IPS-15b (cell line): ENCODE results near the gene SSTR1.

Source experiments
- H3K27me3 ChIP-seq: one replicate; pipeline ENCODE4 v1.6.1; 2013; ENCODE audit warnings: low read length; ENCODE audit not compliant: control insufficient read depth, insufficient read depth
- H3K36me3 ChIP-seq: one replicate; pipeline ENCODE4 v1.6.1; 2013; ENCODE audit warnings: low read length; ENCODE audit not compliant: control insufficient read depth, insufficient read depth
- H3K4me1 ChIP-seq: one replicate; pipeline ENCODE4 v1.6.1; 2013; ENCODE audit warnings: mild to moderate bottlenecking, low read length; ENCODE audit not compliant: control insufficient read depth, insufficient read depth
- H3K4me3 ChIP-seq: one replicate; pipeline ENCODE4 v1.5.1; 2013; ENCODE audit warnings: low read depth, low read length
- H3K9ac ChIP-seq: one replicate; pipeline ENCODE4 v1.6.1; 2013; ENCODE audit warnings: low read depth, mild to moderate bottlenecking, low read length
- H3K9me3 ChIP-seq: one replicate; pipeline ENCODE4 v1.6.1; 2013; ENCODE audit warnings: mild to moderate bottlenecking, low read length; ENCODE audit not compliant: control insufficient read depth, insufficient read depth

Gene SSTR1, protein sequence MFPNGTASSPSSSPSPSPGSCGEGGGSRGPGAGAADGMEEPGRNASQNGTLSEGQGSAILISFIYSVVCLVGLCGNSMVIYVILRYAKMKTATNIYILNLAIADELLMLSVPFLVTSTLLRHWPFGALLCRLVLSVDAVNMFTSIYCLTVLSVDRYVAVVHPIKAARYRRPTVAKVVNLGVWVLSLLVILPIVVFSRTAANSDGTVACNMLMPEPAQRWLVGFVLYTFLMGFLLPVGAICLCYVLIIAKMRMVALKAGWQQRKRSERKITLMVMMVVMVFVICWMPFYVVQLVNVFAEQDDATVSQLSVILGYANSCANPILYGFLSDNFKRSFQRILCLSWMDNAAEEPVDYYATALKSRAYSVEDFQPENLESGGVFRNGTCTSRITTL

DNA sequence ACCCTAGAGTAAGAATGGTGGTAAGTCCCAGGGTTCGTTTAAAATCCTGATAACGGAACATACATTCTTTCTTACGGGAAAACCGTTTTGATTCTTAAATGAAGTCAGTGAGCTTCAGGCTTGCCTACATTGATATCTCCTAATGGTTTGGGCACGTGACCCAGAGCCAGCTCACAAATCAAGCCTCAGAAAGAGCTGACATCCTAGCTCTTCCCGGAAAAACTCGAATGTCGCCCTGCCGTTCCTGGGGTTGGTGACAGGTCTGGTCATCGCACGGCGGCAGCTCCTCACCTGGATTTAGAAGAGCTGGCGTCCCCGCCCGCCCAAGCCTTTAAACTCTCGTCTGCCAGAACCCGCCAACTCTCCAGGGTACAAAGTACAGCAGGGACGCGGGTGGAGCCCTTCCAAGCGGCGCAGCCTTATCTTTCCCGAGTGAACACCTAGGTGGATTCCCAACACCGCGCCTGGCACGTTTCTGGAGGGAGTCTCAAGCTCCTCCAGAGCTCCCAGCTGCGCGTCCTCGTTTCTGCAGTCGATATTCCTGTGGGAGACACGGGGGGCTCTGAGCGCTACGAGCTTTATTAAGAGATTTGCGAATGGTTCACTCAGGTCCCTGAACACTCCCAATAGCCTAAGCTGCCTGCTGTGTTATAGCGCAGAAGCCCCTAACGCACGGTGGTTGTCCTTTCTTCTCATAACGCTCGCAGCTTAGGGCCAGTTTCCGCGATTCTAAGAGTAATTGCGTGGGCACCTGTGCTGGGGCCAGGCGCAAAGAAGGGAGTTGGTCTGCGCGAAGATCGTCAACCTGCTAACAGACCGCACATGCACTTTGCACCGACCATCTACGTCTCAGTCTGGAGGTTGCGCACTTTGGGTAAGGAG, at the start of gene SSTR1:
Gene SSTR1, plus strand, starts transcription at position 169 of the 882 bp plus-strand sequence. CDS start 1,486 bp downstream, outside the sequence.
- no peaks in the 10 kb centered on the region for H3K36me3 ChIP-seq
- H3K4me3 ChIP-seq = peak within 1 kb of the TSS; percentile 50
- H3K27me3 ChIP-seq = peaks cover 79% of the 10 kb centered on the region
- peaks cover 11% of the 10 kb centered on the region for H3K4me1 ChIP-seq
- no peaks in the 10 kb centered on the region for H3K9me3 ChIP-seq
- H3K9ac ChIP-seq = peak within 1 kb of the TSS; percentile 13

DNA sequence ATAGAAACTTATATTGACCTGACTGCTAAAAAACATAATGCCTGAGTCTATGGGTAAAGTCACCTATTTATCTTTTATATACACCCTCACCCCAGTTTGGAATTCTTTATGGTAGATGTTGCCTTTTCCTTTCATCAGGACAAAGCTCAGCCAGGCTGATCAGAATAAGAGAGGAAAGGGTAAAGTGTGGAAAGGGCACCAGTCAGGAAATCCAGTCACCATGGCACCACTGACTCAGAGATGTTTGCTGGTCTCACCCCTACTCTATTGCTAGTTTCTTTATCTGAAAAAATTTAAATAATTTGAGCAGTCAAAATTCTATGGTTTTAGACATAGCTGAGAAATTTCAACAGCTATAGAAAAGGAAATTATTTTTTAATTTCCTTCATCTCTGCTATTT, 49.2 kb upstream of the SSTR1 start:
- Histone ChIP-seq H3K27me3 (no peaks in the 10 kb centered on the region), H3K36me3 (no peaks in the 10 kb centered on the region), H3K9ac (no peak overlapping the region), H3K4me3 (no peak overlapping the region), H3K4me1 (peaks cover 7% of the 10 kb centered on the region), H3K9me3 (no peaks in the 10 kb centered on the region)

DNA sequence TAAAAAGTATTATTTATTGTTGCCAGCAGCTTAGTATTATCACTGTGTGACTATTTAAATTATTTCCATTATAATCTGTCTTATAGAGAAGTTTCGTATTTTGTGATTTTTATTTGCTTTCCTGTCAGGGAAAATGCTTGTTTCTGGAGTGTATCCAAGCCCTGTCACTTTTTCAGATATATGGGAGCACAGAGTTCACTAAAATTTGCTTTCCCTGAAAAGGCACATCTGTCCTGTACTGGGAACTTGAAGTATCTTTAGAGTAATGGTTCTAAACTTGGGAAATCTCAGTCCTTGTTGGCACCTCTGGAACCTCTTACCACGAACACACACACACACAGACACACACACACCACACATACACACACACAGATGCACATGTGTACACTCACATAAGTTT, 39.3 kb upstream of the SSTR1 start:
- Histone ChIP-seq H3K4me3 (no peak overlapping the region), H3K27me3 (no peaks in the 10 kb centered on the region), H3K36me3 (no peaks in the 10 kb centered on the region), H3K4me1 (peaks cover 3% of the 10 kb centered on the region), H3K9me3 (no peaks in the 10 kb centered on the region), H3K9ac (no peak overlapping the region)

DNA sequence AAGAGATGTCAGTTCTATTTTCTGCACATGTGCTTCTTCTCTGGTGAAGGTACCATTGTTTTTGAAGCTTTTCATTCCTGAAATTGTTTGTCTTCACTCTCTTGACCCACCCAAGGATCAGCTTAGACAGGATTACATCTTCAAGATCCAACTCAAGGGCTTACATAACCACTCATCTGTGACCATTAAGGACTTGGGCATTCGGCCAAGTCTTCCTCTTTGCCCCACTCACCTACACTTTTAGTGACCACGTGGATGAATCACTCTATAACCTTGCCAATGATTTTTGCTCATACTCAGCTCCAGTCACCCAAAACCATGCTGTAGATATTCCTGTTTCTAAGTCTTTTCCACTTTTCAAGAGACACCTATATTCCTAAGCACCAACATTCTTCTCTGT, 36.5 kb upstream of the SSTR1 start:
- H3K27me3 ChIP-seq = no peaks in the 10 kb centered on the region
- H3K4me3 ChIP-seq = no peak overlapping the region
- H3K36me3 ChIP-seq = no peaks in the 10 kb centered on the region
- no peaks in the 10 kb centered on the region for H3K4me1 ChIP-seq
- no peak overlapping the region for H3K9ac ChIP-seq
- no peaks in the 10 kb centered on the region for H3K9me3 ChIP-seq

DNA sequence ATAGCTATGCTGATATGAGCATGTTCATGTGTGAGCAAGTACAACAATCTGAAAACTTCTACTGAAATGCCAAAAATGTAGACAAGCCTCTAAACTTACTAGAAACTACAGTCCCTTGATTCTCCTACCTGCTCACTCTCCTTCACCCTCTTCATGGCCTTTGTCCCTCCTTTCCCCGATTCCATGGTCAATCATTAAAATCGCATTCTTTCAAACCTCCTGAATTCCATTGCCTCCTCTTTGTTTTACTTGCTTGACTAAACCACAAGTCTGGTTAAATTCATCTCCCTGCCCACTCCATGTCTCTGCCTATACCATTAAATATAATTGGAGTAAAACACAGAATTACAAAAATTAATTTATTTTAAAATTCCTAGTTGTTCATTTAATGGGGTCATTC, 33.0 kb upstream of the SSTR1 start:
- no peaks in the 10 kb centered on the region for H3K36me3 ChIP-seq
- no peaks in the 10 kb centered on the region for H3K27me3 ChIP-seq
- H3K4me1 ChIP-seq = no peaks in the 10 kb centered on the region
- H3K9ac ChIP-seq = no peak overlapping the region
- no peaks in the 10 kb centered on the region for H3K9me3 ChIP-seq
- H3K4me3 ChIP-seq = no peak overlapping the region

DNA sequence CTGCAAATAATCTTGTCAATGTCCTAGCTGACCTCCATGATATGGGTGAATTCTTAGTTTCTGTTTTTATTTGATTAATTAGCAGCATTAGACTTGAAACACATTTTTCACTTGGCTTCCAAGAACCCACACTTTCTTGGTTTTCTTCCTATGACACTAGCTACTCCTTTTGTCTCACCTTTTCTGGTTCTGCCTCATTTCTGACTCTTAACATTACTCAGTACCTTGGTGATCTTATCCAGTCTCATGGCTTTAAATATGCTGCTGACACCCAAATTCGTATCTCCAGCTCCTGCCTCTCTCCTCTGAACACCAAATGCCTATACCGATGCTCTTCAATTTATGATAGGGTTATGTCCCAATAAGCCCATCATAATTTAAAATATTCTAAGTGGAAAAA, 32.0 kb upstream of the SSTR1 start:
- H3K27me3 ChIP-seq = no peaks in the 10 kb centered on the region
- H3K9me3 ChIP-seq = no peaks in the 10 kb centered on the region
- H3K4me1 ChIP-seq = no peaks in the 10 kb centered on the region
- no peak overlapping the region for H3K4me3 ChIP-seq
- no peaks in the 10 kb centered on the region for H3K36me3 ChIP-seq
- H3K9ac ChIP-seq = no peak overlapping the region

DNA sequence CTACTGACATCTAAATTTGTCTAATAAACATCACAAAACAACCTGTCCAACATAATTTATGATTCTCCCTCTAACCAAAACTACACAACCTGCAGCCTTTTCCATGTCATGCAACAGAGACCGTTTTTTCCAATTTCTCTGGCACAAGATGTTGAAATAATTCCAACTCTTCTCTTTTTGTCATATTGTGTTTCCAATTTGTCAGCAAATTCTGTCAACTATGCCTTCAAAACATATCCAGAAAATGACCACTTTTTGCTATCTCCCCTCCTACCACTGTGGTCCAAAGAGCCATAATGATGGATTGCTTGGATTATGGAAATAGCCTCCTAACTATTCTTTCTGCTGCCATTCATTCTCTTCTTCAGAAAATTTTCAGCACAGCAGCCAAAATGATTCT, 31.3 kb upstream of the SSTR1 start:
- no peaks in the 10 kb centered on the region for H3K4me1 ChIP-seq
- H3K9ac ChIP-seq = no peak overlapping the region
- no peak overlapping the region for H3K4me3 ChIP-seq
- no peaks in the 10 kb centered on the region for H3K36me3 ChIP-seq
- H3K9me3 ChIP-seq = no peaks in the 10 kb centered on the region
- H3K27me3 ChIP-seq = no peaks in the 10 kb centered on the region

DNA sequence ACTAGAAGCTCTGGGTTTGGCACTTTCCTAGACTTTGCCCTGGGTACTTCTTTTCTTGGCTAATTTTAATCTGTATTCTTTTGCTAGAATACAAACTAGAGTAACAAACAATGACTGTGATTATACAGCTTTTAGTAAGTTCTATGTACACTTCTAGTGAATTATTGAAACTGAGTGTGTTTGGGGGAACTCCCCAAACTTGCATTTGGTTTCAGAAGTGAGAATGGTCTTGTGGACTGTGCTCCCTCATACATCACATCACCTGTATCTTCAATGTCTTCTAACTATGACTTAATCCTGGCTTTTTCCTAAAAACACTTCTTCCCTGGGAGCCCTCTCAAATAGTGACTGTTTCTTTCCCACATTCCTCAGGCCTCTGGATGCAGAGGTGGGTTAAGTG, 23.6 kb upstream of the SSTR1 start:
- H3K36me3 ChIP-seq = no peaks in the 10 kb centered on the region
- no peak overlapping the region for H3K9ac ChIP-seq
- H3K4me3 ChIP-seq = no peak overlapping the region
- no peaks in the 10 kb centered on the region for H3K9me3 ChIP-seq
- H3K4me1 ChIP-seq = peaks cover 16% of the 10 kb centered on the region
- no peaks in the 10 kb centered on the region for H3K27me3 ChIP-seq

DNA sequence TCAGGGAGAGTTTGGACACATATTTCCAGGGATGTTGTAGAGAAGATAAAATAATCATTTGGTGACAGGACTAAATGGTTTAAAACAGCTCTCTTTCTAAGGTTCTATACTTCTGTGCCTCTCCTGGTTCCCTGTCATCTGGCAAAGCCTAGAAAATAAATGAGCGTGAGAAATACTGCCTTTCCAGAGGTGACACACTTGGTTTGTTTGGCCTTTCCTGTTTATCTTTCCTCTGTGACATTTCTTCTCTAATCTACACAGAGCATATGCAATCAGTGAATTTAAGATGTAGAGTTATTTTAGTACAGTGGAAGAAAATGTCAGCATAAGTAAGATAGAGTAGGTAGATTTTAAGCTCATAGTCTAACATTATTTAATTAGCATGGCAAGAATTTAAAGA, 22.0 kb upstream of the SSTR1 start:
- no peak overlapping the region for H3K9ac ChIP-seq
- no peaks in the 10 kb centered on the region for H3K27me3 ChIP-seq
- H3K4me3 ChIP-seq = no peak overlapping the region
- no peaks in the 10 kb centered on the region for H3K36me3 ChIP-seq
- H3K4me1 ChIP-seq = peaks cover 26% of the 10 kb centered on the region
- no peaks in the 10 kb centered on the region for H3K9me3 ChIP-seq

DNA sequence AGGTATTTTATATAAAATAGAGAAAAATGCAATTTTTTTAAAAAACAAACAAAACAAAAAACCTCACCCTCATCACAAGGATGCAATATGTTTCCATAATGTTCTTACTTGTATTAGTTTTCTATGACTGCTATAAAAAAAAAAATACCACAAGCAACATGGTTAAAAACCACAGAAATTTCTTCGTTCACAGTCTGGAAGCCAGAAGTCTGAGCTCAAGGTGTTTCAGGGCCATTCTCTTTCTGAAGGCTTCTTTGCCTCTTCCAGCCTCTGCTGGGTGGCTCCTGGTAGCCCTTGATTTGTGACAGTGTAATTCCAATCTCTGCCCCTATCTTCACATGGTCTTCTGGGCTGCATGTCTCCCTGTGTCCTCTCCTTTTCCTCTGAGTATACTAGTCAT, 21.5 kb upstream of the SSTR1 start:
- Histone ChIP-seq H3K27me3 (no peaks in the 10 kb centered on the region), H3K4me1 (peaks cover 26% of the 10 kb centered on the region), H3K9me3 (no peaks in the 10 kb centered on the region), H3K9ac (no peak overlapping the region), H3K4me3 (no peak overlapping the region), H3K36me3 (peaks cover under 1% of the 10 kb centered on the region)

DNA sequence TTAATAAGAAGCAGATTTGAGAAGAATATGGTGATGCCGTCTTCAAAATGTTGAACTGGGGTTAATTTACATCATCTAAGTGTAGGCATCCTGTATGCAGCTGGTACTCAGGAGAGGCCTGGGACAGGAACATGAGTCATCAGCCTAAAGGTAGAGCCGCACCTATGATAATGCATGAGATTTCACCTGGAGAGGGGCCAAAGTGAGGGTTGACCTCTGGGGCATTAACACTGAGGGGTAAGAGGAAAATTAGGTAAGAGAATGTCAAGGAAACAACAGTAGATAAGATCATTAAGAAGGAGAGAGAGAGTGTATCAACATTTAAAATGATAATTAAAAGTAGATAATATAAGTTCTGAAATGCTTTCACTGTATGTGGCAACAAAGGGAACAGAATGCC, 20.2 kb upstream of the SSTR1 start:
- peaks cover 26% of the 10 kb centered on the region for H3K4me1 ChIP-seq
- H3K4me3 ChIP-seq = no peak overlapping the region
- H3K9ac ChIP-seq = no peak overlapping the region
- H3K9me3 ChIP-seq = no peaks in the 10 kb centered on the region
- no peaks in the 10 kb centered on the region for H3K27me3 ChIP-seq
- H3K36me3 ChIP-seq = peaks cover 7% of the 10 kb centered on the region
